HG03280 (cell line): Measurements from ENCODE around the gene KDELR1.
A peak's percentile ranks its signal among the peaks of the same experiment; 100 is the strongest.

Source experiments
- ATAC-seq: cut with Tn5 transposase; IDR thresholded peaks from one replicate; pipeline ENCODE4 v1.9.1; 2021; ENCODE audit warnings: mild to moderate bottlenecking, moderate library complexity; ENCODE audit not compliant: unreplicated experiment

The KDELR1 gene

DNA sequence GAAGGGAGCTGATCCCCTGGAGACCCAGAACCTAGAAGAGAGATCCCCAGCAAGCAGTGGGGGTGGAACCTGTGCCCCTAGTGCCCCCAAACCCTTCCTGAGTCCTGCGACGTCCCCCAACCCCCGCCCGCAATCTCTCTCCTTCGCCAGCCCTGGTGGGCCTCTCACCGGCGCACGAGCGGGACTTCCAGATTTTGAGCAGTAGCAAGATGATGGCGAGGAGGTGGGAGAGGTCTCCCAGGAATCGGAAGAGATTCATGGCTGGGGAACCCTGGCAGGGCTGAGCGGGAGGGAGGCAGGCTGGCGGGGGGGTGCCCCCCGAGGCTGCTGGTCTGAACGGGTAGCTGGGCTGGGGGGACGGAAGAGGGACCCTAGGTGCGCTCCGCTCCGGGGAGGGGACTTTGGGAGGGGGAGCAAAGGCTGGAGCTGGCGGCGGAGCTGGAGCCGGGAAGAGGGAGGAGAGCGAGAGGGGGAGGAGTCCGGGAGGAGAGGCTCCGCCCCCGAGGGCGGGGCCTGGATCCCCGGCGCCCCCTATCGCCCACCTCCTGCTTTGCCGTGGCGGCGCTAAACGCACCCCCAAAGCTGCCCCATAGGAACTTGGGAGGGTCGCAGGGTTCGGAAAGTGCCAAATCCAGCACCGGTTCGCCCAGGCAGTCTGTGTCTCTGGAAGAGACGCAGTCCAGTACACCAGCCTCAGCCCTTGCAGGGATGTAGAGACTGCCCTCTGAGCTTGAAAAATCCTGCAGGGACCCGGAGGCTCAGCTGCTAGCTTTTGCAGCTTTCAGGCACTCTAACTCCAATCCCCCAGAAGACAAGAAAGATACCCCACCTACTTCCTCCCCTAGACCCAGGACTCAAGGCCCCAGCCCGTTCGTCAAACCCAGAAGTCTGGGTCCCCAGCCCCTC lies at the start of gene KDELR1:
Gene KDELR1, minus strand, starts transcription at position 452 of the 906 bp plus-strand sequence. Its CDS starts 193 bp downstream, at position 259.
- ATAC-seq, result peak; percentile 82

DNA sequence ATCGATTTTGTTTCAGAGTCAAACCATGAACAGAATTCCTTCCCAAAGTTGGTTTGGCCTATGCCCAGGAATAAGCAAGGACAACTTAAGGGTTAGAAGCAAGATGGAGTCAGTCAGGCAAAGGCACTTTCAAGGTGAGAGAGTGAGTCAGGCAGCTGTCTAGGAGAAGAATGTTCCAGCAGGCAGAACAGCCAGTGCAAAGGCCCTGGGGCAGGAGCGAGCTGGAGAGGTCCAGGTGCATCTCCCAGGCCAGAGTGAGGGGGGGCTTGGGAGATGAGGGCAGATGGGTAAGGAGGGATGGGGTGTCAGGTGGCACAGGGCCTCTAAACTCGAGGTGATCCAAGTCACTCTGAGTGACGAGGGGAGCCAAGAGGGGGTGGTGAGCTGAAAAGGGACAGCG lies 45.2 kb upstream of the KDELR1 start:
- no peak for ATAC-seq

DNA sequence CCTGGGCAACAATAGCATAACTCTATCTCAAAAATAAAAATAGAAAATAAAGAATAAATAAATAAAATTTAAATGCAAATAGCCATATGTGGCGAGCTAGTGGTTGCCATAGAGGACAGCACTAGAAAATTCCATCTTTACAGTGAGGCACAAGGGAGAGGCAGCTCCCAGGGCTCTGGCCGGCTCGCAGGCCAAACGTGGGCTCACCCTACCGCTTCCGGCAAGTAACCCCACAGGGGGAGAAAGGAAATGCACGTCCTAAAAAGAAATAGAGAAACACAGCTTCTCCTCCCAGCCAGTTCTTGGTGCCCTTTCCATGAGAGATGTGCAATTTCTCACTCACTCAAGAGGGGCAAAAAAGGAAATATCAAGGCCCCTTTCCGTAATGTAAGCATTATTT lies 42.0 kb upstream of the KDELR1 start:
- no peak for ATAC-seq

DNA sequence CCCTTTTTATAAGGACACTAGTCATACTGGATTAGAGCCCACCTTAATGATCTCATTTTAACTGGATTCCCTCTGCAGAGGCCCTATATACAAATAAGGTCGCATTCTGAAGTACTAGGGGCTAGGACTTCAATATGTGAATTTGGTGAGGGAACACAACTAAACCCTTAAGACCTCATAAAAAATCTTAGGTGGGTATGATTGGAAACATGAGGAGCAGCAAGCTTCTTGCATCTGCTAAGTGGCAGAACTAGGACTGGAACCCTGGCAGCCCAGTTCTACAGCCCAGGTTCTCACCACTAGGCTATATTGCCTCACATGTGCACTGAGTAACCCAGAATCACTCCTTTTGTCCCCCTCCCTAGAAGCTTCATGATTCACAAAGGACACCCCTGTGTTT lies 37.3 kb upstream of the KDELR1 start:
- ATAC-seq, result no peak

DNA sequence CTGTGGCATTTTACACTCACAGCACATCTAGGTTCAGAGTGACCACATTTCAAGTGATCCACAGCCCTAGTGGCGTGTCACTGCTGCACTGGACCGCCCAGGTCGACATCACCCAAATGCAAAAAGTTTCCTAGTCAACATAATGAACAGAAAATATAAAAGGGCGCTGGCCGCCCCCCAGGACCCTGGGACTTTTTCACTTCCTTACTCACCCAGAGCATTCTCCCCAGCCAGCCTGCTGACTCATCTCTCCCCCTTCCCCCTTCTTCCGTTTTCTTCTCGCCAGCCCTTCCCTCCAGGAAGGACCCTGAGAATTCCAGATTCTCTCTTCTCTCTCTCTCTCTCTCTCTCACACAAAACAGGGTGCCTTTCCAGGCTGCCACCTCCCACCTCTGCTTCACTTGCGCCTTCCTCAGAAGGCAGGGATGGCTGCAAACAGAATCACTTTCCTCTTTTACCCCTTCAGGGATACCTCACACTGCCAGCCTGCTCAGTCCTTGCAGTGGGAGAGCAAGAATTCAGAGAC lies 33.4 kb upstream of the KDELR1 start:
- no peak for ATAC-seq

DNA sequence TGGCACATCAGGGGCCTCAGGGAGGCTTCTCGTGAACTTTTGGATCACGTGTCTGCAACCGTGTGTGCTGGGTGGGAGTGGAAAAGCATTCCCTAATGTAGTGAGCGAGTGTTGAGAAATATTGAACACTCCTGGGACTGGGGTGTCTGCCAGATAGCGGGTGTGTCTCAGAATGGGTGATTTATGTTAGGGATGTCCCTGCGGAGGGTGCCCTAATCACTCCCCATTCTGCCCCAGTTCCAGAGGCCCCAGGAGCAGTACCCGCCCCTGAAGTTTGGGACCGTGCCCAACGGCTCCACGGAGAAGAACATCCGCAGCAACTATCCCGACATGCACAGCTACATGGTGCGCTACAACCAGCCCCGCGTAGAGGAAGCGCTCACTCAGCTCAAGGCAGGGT lies 30.2 kb upstream of the KDELR1 start:
- no peak for ATAC-seq

DNA sequence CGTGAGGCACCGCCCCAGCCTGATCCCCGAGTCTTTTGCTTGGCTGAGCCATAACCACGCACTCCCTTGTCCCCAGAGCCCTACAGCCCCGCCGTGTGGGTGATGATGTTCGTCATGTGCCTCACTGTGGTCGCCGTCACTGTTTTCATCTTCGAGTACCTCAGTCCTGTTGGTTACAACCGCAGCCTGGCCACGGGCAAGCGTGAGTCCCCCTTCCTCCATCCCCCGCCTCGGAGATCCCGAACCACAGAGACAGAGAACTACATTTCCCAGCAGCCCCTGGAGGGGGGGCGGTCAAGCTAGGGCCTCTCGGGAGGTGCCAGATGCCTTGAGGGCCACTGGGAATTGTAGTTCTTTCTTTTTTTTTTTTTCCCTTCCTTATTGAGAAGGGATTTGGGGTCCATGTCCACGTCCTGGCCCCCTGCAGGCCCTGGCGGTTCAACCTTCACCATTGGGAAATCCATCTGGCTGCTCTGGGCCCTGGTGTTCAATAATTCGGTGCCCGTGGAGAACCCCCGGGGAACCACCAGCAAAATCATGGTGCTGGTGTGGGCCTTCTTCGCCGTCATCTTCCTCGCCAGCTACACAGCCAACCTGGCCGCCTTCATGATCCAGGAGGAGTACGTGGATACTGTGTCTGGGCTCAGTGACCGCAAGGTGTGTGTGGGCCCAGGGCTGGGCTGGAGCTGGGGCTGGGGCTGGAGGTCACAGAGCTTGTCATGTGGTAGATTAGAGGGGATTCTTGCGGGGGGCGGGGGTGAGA lies 28.0 kb upstream of the KDELR1 start:
- peak; percentile 77 for ATAC-seq

DNA sequence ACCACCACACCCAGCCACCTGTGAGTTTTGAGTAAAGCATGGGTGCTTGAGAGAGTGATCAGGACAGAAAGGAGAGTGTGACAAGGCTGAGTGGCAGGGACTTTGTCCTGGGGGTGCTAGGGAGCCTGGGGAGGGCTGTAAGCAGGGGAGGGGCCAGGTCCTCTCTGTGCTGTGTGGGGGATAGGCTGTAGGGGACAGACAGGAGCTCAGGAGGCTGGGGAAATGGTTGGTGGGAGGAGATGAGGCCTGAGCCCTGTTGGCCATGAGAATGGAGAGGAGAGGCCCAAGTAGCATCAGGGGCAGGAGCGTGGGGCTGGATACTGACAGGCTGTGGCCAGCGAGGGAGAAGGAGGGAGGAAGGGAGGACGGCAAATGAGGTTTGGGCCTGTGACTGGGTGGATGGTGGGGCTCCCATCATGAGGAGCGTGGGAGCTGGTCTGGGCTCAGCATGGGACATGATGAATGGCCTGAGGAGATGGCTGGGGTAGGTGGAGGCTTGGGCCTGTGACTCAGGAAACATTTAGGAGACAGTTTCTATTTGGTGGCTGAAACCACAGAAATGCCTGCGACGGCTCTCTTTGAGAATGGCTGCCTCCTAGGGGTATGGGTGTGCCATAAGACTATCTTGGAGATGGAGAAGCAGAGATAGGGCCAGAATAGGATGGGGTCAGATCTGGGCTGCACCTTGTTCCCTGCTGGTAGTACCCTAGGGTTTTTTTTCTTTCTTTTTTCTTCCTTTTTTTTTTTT lies 27.1 kb upstream of the KDELR1 start:
- ATAC-seq, result no peak

DNA sequence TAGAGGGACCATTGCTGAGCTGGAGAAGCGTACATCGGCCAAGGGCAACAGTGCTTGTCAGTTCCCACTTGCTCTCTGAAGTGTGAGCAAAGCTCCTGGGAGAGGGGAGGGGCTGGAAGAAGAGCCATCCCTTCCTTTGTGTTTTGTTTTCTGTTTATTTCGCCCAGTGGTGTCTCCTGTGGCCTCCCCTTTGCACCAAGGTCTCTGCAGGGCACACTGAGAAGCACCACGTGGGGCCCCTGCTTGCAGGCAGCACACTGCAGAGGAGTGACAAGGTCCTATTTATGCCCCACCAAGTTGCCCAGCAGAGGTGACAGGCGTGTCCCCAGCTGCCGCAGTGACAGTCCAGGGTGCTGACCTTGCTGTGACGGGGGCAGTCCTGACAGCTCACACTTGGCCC lies 26.1 kb upstream of the KDELR1 start:
- ATAC-seq, result no peak

DNA sequence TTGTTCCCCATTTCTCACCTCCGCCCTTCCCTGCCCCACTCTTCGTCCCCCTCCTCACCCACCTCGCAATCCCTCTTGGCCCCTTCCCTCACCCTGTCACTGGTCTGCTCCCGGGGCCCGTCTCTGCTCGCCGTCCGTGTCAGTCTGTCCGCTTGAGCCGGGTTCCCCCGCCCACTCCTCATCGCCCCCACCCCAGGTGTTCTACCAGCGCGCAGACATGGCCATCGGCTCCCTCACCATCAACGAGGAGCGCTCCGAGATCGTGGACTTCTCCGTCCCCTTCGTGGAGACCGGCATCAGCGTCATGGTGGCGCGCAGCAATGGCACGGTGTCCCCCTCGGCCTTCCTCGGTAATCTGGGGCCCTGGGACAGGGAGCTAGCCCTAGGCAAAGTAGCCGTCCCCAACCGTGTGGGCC lies 24.5 kb upstream of the KDELR1 start:
- no peak for ATAC-seq

DNA sequence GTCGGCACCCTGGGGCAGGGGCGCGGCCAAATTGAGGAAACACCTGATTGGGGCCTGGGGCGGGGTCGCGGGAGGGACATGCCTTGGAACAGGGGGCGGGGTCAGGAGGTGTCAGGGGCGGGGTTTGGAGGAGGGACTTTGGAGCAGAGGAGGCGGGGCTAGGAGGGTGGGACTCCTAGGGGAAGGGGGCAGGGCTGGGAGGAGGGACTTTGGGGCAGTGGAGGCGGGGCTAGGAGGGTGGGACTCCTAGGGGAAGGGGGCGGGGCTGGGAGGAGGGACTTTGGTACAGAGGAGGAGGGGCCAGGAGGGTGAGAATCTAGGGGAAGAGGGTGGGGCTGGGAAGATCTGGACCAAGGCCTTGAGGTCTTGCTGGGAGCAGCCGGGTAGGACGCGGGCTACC lies 24.0 kb upstream of the KDELR1 start:
- no peak for ATAC-seq

DNA sequence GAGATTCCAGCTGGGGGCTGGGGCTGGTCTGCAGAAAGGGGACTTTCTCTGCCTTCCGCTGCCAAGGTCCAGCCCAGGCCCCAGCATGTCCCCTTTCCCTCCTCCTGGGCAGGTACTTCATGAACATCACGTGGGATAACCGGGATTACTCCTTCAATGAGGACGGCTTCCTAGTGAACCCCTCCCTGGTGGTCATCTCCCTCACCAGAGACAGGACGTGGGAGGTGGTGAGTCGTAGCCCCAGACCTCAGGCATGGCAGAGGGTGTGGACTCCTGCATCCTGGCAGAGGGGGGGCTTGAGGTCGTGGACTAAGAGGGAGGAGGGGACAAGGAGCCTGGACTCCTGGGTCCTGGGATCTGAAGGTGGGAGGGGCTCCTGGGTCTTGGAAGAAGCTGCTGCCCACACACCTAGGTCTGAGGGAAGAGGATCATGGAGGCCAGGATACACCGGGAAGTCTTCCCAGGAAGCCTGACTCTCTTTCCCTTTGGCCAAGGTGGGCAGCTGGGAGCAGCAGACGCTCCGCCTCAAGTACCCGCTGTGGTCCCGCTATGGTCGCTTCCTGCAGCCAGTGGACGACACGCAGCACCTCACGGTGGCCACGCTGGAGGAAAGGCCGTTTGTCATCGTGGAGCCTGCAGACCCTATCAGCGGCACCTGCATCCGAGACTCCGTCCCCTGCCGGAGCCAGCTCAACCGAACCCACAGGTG lies 22.7 kb upstream of the KDELR1 start:
- no peak for ATAC-seq

DNA sequence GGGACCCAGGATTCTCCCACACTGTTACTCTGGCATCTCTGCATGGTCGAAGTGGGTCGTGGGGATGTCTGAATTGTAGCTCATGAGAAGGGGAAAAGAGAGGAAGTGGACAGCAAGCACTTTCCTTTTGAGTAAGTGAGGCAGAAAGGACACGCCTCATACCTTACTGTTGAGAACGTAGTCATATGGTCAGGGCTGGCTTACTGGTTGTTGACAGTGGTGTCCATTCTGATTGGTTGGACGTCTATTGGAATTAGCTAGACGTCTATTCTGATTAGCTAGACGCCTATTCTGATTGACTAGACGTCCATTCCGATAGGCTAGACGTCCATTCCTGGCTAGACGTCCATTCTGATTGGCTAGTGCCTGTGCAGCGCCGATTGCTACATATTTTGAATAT lies 14.5 kb upstream of the KDELR1 start:
- ATAC-seq, result no peak

DNA sequence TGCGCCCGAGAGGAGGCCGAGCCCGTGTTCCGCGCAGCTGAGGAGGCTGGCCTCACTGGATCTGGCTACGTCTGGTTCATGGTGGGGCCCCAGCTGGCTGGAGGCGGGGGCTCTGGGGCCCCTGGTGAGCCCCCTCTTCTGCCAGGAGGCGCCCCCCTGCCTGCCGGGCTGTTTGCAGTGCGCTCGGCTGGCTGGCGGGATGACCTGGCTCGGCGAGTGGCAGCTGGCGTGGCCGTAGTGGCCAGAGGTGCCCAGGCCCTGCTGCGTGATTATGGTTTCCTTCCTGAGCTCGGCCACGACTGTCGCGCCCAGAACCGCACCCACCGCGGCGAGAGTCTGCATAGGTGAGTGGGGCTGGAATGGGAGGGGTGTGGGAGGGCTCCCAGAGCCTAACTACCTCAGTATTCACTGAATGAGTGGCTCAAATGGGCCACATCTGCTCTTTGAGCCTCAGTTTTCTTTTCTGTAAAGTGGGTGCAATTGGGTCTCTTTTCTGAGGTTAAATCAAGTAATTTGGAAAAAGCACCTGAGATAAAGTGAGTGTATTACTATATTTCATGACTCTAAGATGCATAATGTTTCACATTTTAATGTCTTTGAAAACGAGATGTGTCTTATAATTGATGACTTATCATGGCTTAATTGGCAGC lies 13.8 kb upstream of the KDELR1 start:
- no peak for ATAC-seq

DNA sequence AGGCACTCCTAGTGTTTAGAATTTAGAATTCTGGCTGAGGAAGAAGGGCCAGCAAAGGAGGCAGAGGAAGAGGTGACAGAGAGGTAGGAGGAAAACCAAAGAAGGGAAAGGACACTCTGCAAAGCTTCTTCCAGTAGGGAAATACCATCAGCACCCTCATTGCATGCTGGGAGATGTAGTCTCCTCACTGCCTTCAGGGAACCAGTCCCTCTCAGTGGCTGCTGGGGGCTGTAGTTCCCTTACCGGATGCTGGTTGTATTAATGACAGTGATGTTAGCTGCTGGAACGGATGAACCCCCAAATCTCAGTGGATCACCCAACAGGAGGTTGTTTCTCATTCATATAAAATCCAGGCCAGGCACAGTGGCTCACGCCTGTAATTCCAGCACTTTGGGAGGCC lies 12.3 kb upstream of the KDELR1 start:
- ATAC-seq, result no peak

DNA sequence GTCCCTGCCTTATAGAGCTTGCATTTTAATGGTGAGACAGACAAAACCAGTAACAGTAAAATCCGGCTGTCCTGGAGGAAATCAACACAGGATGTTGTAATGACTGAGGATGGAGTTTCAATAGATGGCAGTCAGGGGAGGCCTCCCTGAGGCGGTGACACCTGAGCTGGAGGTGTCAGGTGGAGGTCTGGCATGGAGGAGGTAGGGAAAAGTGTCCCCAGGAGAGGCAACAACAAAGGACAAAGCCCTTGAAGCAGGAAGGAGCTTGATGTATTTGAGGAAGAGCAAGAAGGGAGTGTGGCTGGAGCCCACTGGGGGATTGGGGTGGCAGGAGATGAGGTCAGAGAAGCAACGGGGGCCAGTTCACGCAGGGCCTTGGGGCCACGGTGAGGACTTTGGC lies 9.9 kb upstream of the KDELR1 start:
- ATAC-seq, result no peak

DNA sequence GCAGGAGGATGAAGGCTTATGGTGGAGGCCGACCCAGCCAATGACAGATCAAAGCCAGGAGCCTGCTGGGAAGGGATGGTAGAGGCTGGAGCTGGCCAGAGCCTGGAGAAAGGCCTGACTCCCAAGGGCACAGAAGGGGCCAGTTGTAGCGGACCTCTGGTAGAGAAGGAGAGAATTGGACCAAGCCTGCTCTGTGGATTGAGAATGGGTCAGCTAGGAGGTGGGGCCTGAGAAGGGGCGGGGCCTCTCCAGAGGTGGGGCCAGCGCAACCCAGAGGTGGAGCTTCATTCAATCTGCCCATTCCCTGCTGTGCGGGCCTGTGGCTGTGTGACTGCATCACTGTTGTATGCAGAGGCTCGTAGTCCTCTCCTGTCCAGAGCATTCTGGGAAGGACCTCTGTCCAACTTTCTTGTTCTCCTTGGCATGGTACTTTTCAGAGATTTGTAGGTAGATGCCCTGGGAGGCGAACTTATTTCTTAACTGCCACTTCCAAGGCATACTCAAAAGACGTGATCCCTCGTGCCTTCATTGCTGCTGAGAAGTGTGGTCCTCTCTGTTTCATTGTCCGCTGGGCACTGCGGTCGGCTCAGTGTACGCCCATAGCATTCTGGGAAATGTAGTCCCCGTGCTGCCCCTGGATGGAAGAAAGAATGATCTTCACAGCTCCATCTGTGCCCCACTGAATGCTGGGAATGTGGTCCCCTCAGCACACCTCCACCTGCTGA lies 8.8 kb upstream of the KDELR1 start:
- no peak for ATAC-seq

DNA sequence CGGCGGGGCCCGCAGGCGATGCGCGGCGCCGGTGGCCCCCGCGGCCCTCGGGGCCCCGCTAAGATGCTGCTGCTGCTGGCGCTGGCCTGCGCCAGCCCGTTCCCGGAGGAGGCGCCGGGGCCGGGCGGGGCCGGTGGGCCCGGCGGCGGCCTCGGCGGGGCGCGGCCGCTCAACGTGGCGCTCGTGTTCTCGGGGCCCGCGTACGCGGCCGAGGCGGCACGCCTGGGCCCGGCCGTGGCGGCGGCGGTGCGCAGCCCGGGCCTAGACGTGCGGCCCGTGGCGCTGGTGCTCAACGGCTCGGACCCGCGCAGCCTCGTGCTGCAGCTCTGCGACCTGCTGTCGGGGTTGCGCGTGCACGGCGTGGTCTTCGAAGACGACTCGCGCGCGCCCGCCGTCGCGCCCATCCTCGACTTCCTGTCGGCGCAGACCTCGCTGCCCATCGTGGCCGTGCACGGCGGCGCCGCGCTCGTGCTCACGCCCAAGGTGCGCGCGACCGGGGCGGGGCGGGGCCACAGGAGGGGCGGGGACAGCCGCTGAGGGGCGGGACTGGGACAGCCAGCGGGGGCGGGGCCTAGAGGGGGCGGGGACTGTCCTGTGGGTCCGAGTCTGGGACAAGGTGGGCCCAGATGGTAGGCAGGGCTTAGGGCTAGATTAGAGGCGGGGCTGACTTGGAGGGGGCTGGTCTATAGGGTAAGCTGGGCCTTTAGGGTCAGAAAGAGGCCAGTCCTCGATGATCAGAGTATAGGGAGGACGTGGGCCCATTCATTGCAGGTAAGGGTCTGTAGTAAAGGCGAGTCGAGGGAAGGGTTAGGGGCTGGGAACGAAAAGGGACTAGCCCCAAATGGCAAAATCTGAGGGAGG lies 7.3 kb upstream of the KDELR1 start:
- no peak for ATAC-seq

DNA sequence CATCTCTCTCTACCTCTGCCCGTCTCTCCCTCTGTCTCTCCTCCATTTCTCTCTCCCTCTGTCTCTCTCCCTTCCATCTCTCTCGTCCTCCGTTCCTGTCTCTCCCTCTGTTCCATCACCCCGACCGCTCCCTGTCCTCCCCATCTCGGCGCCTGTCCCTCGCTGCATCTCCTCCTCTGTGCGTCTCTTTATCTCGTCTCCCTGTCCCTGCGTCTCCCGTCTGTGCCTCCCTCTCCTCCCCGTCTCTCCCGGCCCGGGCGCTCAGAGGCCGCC lies 6.7 kb upstream of the KDELR1 start:
- ATAC-seq, result no peak
